ENCODE measurements around the gene MBOAT1.

DNA sequence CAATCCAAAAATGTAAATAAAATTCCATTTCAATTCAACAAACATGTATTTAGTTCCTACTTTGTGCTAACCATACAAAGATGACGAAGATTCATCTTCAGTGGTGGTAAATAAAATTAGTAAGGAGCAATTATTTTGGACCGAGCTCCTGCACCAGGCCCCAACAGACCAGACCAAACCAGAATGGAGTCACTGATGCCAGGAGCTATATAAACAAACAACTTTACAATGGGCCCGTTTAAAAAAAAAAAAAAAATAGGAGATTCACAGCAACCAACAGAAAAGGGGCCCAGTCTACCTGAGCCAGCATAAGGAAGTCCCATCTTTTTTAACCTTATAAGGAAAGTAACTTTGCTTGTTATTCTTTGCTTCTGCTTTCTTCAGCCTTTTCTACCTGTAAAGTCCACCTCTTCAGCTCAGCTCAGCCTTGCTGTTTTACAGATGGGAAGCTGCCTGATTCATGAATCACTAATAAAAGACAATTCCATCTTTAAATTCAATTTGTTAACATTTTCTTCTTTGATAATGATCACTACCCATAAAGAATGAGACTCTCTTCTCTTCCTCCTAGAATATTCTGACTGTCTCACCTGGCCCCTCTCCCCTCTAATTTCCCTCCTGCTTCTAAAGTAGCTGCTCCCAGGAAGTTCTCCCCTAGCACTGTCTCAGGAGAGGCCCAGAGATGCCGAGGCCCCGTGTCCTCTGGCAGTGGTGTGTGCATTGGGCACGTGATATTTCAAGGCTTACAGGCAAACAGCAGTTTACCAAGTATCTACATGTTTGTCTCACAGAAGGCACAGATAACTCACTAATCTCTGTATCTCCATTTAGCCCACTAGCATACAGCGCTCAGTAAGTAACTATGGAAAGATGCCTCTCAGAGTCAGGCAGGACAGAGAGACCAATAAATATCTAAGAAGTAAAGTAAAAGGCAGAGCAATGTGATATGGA, 8.4 kb downstream of the MBOAT1 start:
- TF ChIP-seq, protein P1, sequence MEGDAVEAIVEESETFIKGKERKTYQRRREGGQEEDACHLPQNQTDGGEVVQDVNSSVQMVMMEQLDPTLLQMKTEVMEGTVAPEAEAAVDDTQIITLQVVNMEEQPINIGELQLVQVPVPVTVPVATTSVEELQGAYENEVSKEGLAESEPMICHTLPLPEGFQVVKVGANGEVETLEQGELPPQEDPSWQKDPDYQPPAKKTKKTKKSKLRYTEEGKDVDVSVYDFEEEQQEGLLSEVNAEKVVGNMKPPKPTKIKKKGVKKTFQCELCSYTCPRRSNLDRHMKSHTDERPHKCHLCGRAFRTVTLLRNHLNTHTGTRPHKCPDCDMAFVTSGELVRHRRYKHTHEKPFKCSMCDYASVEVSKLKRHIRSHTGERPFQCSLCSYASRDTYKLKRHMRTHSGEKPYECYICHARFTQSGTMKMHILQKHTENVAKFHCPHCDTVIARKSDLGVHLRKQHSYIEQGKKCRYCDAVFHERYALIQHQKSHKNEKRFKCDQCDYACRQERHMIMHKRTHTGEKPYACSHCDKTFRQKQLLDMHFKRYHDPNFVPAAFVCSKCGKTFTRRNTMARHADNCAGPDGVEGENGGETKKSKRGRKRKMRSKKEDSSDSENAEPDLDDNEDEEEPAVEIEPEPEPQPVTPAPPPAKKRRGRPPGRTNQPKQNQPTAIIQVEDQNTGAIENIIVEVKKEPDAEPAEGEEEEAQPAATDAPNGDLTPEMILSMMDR (IDR thresholded peaks at IDR 0.05): no peak
- no peak for TF ChIP-seq ZFX (IDR thresholded peaks at IDR 0.05; ENCODE audit: borderline replicate concordance)

Data from 22Rv1 (cell line).